OCI-LY3 (cell line): ENCODE results near the gene TMEM37.

Source experiments
- H2AFZ ChIP-seq: fragments of 200-600, 300-600 bp; shearing (Covaris generic); 2 replicates; pipeline ENCODE4 v1.6.0; 2014; ENCODE audit warnings: antibody characterized with exemption, low read depth, low read length
- H3K27ac ChIP-seq: fragments of 200-600, 300-600 bp; sonication (generic); 2 replicates; pipeline ENCODE4 v1.5.1; 2014; ENCODE audit warnings: mild to moderate bottlenecking, low read length, moderate library complexity, mixed read lengths
- H3K27me3 ChIP-seq: fragments of 200-600, 300-600 bp; sonication (generic); 2 replicates; pipeline ENCODE4 v1.6.1; 2014; ENCODE audit warnings: low read depth, low read length, mixed read lengths
- H3K36me3 ChIP-seq: fragments of 200-600, 300-600 bp; sonication (generic); replicated peaks from 2 replicates; pipeline ENCODE3; 2014; ENCODE audit warnings: low read depth, low read length, mixed read lengths
- H3K4me1 ChIP-seq: fragments of 300-600, 200-600 bp; sonication (generic); 2 replicates; pipeline ENCODE4 v1.6.1; 2014; ENCODE audit warnings: low read length, mixed read lengths
- H3K4me2 ChIP-seq: fragments of 200-600, 300-600 bp; sonication (generic); 2 replicates; pipeline ENCODE4 v1.6.1; 2014; ENCODE audit warnings: low read length, mixed read lengths
- H3K4me3 ChIP-seq: fragments of 300-600, 200-600 bp; sonication (generic); 2 replicates; pipeline ENCODE4 v1.5.1; 2014; ENCODE audit warnings: antibody characterized with exemption, mild to moderate bottlenecking, low read length, moderate library complexity
- H3K79me2 ChIP-seq: fragments of 300-600, 200-600 bp; shearing (Covaris generic); 2 replicates; pipeline ENCODE4 v1.6.1; 2014; ENCODE audit warnings: mild to moderate bottlenecking, low read length, mixed read lengths
- H3K9ac ChIP-seq: fragments of 300-600, 200-600 bp; shearing (Covaris generic); 2 replicates; pipeline ENCODE4 v1.6.0; 2014; ENCODE audit warnings: mild to moderate bottlenecking, low read length, moderate library complexity
- H3K9me3 ChIP-seq: fragments of 200-600, 300-600 bp; shearing (Covaris generic); 2 replicates; pipeline ENCODE4 v1.6.1; 2014; ENCODE audit warnings: low read length, mixed read lengths; ENCODE audit not compliant: insufficient read depth
- H4K20me1 ChIP-seq: fragments of 200-600, 300-600 bp; sonication (generic); 2 replicates; pipeline ENCODE4 v1.6.1; 2016; ENCODE audit warnings: low read length, mixed read lengths; ENCODE audit not compliant: insufficient read depth
- EZH2phosphoT487 ChIP-seq: fragments of 200-600 bp; shearing (Covaris generic); IDR thresholded peaks from 2 replicates; pipeline ENCODE4 v1.6.1; 2018; ENCODE audit warnings: antibody characterized with exemption, mixed run types, low read depth
- TF ChIP-seq, protein P1 (sequence below): fragments of 200-600, 300-600 bp; sonication (generic); IDR thresholded peaks from 2 replicates; pipeline ENCODE4 v1.5.1; 2014; ENCODE audit warnings: antibody characterized with exemption, low read length, low read depth

Gene TMEM37

DNA sequence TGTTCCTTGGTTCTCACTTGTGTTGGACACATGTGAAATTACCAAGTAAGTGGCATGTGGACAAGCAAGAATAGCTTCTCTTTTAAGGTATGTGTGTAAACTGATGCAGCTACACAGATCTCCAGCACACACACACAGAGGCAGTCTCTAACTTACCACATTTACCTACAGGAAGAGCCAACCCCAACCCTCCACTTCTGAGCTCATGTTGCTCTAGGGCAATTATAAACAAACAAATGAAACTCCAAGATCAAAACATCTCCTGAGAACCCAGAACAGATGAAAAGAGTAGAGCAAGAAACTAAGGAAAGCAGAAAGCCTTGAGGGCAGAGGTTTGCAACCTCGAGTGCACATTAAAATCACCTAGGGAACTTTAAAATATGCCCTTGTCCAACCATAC is 16.0 kb upstream of the TMEM37 start:
- H3K27me3 ChIP-seq, result peaks cover 9% of the 10 kb centered on the region
- H3K4me1 ChIP-seq, result peaks cover 3% of the 10 kb centered on the region; the same call in 1 of the 2 replicates
- no peaks in the 10 kb centered on the region for H4K20me1 ChIP-seq
- H3K4me3 ChIP-seq, result no peak overlapping the region
- no peak overlapping the region for H3K4me2 ChIP-seq
- H3K27ac ChIP-seq, result no peak overlapping the region
- H3K9ac ChIP-seq, result no peak overlapping the region
- no peaks in the 10 kb centered on the region for H3K9me3 ChIP-seq
- H2AFZ ChIP-seq, result no peak overlapping the region
- no peaks in the 10 kb centered on the region for H3K36me3 ChIP-seq
- no peaks in the 10 kb centered on the region for H3K79me2 ChIP-seq
- TF ChIP-seq, protein P1, sequence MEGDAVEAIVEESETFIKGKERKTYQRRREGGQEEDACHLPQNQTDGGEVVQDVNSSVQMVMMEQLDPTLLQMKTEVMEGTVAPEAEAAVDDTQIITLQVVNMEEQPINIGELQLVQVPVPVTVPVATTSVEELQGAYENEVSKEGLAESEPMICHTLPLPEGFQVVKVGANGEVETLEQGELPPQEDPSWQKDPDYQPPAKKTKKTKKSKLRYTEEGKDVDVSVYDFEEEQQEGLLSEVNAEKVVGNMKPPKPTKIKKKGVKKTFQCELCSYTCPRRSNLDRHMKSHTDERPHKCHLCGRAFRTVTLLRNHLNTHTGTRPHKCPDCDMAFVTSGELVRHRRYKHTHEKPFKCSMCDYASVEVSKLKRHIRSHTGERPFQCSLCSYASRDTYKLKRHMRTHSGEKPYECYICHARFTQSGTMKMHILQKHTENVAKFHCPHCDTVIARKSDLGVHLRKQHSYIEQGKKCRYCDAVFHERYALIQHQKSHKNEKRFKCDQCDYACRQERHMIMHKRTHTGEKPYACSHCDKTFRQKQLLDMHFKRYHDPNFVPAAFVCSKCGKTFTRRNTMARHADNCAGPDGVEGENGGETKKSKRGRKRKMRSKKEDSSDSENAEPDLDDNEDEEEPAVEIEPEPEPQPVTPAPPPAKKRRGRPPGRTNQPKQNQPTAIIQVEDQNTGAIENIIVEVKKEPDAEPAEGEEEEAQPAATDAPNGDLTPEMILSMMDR, result no peak
- no peak for TF ChIP-seq EZH2phosphoT487

DNA sequence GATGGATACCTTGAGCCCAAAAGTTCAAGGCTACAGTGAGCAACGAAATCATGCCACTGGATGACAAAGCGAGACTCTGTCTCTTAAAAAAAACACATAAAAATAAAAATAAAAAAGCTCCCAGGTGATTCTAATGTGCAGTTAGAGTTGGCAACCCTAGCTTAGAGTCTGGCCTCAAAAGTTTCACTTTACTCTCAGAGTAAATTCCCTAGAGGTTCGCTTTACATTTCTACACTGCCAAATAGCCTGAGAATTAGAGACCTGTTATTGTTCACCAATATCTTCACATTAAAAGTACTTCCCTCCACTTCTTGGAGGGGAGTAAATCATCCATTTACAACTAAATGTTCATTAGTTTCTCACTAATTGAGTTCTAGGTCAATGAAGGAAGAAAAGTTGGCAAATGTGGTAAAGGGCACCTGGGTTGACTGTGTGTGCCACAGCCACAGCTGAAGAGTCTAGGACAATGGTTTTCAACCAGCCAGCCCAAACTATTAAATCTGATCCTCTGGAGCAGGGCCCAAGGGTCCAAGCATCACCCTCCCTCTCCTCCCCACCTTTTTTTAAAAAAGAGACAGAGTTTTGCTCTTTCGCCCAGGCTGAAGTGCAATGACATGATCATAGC is 15.2 kb upstream of the TMEM37 start:
- Histone ChIP-seq H2AFZ (no peak overlapping the region), H3K9me3 (no peaks in the 10 kb centered on the region), H3K79me2 (no peaks in the 10 kb centered on the region), H3K27ac (no peak overlapping the region), H3K4me2 (no peak overlapping the region), H3K27me3 (peaks cover 17% of the 10 kb centered on the region), H3K36me3 (no peaks in the 10 kb centered on the region), H3K4me1 (peaks cover 3% of the 10 kb centered on the region; the same call in 1 of the 2 replicates), H3K4me3 (no peak overlapping the region), H4K20me1 (no peaks in the 10 kb centered on the region), H3K9ac (no peak overlapping the region)
- no peak for TF ChIP-seq EZH2phosphoT487
- TF ChIP-seq, protein P1, result no peak

DNA sequence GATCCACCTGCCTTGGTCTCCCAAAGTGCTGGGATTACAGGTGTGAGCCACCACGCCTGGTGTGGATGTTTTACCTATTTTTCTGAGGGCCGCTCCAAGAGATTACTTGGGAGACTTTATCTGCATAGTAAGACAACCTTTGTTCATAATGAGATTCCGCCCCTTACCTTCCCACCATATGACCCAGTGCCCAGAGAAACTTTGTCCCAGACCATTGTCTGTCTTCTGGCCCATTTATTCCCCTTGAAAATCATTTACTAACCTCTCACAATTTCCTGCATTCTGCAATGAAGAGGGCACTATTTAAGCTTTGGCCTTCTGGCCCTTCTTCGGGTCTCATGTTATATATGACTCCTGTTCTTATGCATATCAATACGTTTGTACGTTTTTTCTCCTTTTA is 13.7 kb upstream of the TMEM37 start:
- Histone ChIP-seq H3K4me1 (peaks cover 3% of the 10 kb centered on the region; the same call in 1 of the 2 replicates), H3K4me3 (no peak overlapping the region), H3K4me2 (no peak overlapping the region), H4K20me1 (no peaks in the 10 kb centered on the region), H3K27ac (no peak overlapping the region), H3K36me3 (no peaks in the 10 kb centered on the region), H3K27me3 (peaks cover 32% of the 10 kb centered on the region), H3K79me2 (no peaks in the 10 kb centered on the region), H3K9ac (no peak overlapping the region), H3K9me3 (no peaks in the 10 kb centered on the region), H2AFZ (no peak overlapping the region)
- TF ChIP-seq, protein P1, result no peak

DNA sequence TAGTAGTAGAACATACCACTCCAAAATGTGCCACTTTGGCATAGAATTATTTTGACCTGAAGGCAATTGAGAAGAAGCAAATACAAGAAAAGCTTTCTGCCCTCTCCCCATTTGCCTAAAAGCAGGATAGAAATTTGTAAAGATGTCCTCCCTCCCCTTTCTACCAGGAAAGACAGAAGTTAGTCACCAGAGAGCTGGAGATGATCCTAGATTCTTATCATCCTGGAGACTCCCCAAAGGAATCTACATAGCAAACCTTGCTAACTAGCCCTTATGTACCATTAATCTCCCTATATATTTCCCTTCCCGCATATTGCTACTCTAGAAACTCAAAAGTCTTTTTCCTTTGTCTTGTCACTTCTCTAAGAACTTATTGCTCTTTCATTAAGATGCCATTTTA is 12.6 kb upstream of the TMEM37 start:
- Histone ChIP-seq H3K79me2 (no peaks in the 10 kb centered on the region), H3K4me2 (no peak overlapping the region), H3K4me1 (peaks cover 3% of the 10 kb centered on the region; the same call in 1 of the 2 replicates), H3K27me3 (peaks cover 40% of the 10 kb centered on the region), H3K27ac (no peak overlapping the region), H2AFZ (no peak overlapping the region), H4K20me1 (no peaks in the 10 kb centered on the region), H3K4me3 (no peak overlapping the region), H3K36me3 (no peaks in the 10 kb centered on the region), H3K9me3 (no peaks in the 10 kb centered on the region), H3K9ac (no peak overlapping the region)
- TF ChIP-seq EZH2phosphoT487, result no peak
- TF ChIP-seq, protein P1, result no peak
